Ureter (tissue), 1 donor: ENCODE measurements around the gene NDUFC2. TPM values are rescaled to one million over a fixed set of nuclear protein-coding genes. Genes with fewer than 3 reads are reported as not detected.
"Not testable (repeated sequence)": the region's sequence is repeated elsewhere in the genome, so short reads cannot be mapped to it uniquely, and the experiment has no call there.

Experiments used
- DNase-seq: peaks from one replicate; pipeline ENCODE4 v3.0.0-alpha.2; 2020; ENCODE audit warnings: low spot score
- total RNA-seq: library from RNA; stranded (reverse); gene quantifications from one replicate; pipeline ENCODE4 v1.2.4, GENCODE V29; 2023
- donor health status: DM: yes; HTN: yes; CAD: no.

Gene NDUFC2
- total RNA-seq, 1 donor from 2014 or later = 146 TPM

- peak; percentile 64 for DNase-seq
Measured at GRCh38 chr11:78030429-78031325, 49.0 kb downstream of the NDUFC2 start.

GRCh38 chr11:78028423-78028822 is 51.2 kb downstream of the NDUFC2 start:
- not testable (repeated sequence) for DNase-seq

GRCh38 chr11:78027759-78028158 is 51.9 kb downstream of the NDUFC2 start:
- DNase-seq = no peak

GRCh38 chr11:78025378-78025777 is 54.3 kb downstream of the NDUFC2 start:
- no peak for DNase-seq

GRCh38 chr11:78023426-78023825 is 56.2 kb downstream of the NDUFC2 start:
- DNase-seq = no peak

GRCh38 chr11:78022397-78023396 is 57.0 kb downstream of the NDUFC2 start, which contains the start of gene KCTD14:
Gene KCTD14, minus strand, starts transcription at chr11:78023276. Its CDS starts 27 bp downstream, at chr11:78023249.
- DNase-seq = peak; percentile 62

GRCh38 chr11:78021611-78022010 is 58.1 kb downstream of the NDUFC2 start:
- no peak for DNase-seq

GRCh38 chr11:78020246-78020645 is 59.4 kb downstream of the NDUFC2 start:
- DNase-seq = no peak

GRCh38 chr11:78019808-78020207 is 59.9 kb downstream of the NDUFC2 start:
- no peak for DNase-seq

Other genes with a start within 250 kb of the NDUFC2 start
- 38.7 TPM for gene INTS4, start 85.2 kb downstream of the NDUFC2 start, total RNA-seq
- 7.6 TPM for gene KCTD14, start 56.6 kb downstream of the NDUFC2 start, total RNA-seq
- not detected for gene THRSP, start 16.0 kb downstream of the NDUFC2 start, total RNA-seq
- gene ALG8, start 59.8 kb upstream of the NDUFC2 start, total RNA-seq = 53.1 TPM
- gene KCTD21, start 108.8 kb upstream of the NDUFC2 start, total RNA-seq = 6.7 TPM
- gene USP35, start 109.1 kb upstream of the NDUFC2 start, total RNA-seq = 10.0 TPM